ENCODE data around the gene AGAP9.
"Not testable (repeated sequence)": the region's sequence is repeated elsewhere in the genome, so short reads cannot be mapped to it uniquely, and the experiment has no call there.

DNA sequence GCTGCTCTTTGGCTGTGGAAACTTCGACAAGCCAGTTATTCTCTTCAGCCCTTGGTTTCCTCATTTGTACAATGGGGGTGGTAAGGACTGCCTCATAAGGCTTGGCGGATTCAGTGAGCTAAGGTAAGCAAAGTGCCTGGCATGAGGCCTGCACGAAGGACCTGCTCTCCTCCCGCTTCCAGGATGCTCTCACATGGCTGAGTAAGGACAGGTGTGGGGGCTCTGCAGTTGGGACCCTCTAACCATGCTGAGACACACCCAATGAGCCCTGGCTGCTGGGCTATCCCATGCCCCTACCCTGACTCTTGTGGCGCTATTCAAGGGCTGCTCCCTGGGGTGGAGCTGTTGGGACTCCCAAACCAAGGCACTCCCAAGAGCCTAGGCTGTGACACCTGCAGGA, 48.3 kb downstream of the AGAP9 start:
- not testable (repeated sequence) for TF ChIP-seq POLR2A (IDR thresholded peaks at IDR 0.05)
- TF ChIP-seq, protein P1, sequence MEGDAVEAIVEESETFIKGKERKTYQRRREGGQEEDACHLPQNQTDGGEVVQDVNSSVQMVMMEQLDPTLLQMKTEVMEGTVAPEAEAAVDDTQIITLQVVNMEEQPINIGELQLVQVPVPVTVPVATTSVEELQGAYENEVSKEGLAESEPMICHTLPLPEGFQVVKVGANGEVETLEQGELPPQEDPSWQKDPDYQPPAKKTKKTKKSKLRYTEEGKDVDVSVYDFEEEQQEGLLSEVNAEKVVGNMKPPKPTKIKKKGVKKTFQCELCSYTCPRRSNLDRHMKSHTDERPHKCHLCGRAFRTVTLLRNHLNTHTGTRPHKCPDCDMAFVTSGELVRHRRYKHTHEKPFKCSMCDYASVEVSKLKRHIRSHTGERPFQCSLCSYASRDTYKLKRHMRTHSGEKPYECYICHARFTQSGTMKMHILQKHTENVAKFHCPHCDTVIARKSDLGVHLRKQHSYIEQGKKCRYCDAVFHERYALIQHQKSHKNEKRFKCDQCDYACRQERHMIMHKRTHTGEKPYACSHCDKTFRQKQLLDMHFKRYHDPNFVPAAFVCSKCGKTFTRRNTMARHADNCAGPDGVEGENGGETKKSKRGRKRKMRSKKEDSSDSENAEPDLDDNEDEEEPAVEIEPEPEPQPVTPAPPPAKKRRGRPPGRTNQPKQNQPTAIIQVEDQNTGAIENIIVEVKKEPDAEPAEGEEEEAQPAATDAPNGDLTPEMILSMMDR (IDR thresholded peaks at IDR 0.05) = not testable (repeated sequence)

Data from esophagus squamous epithelium (tissue), 4 donors.